Fibroblast of the aortic adventitia (primary cell): ENCODE results near the gene OR6C2. TPM values are rescaled to one million over a fixed set of nuclear protein-coding genes. Genes with fewer than 3 reads are reported as not detected.
"Not testable (repeated sequence)": the region's sequence is repeated elsewhere in the genome, so short reads cannot be mapped to it uniquely, and the experiment has no call there.

Experiments
- DNase-seq: peaks from one replicate; pipeline ENCODE4 v3.0.0-alpha.2; 2010; ENCODE audit warnings: low read depth
- H3K4me3 ChIP-seq: 2 replicates; pipeline ENCODE4 v1.5.1; 2011; ENCODE audit warnings: low read depth, mild to moderate bottlenecking, control low read depth, low read length, moderate library complexity
- CTCF ChIP-seq: IDR thresholded peaks from 2 replicates; pipeline ENCODE4 v1.5.1; 2011; ENCODE audit warnings: mild to moderate bottlenecking, low read length, control low read depth, inconsistent platforms; ENCODE audit not compliant: insufficient read depth
- total RNA-seq: library from RNA; depleted of rRNA; stranded (reverse); fragments of >200 nt; gene quantifications from 2 replicates; pipeline ENCODE4 v1.2.3, GENCODE V29; 2012; ENCODE audit warnings: low replicate concordance

The OR6C2 gene
- total RNA-seq, 1 donor: not detected

- DNase-seq: no peak
- no peak for TF ChIP-seq CTCF
- H3K4me3 ChIP-seq: no peak overlapping the region
These were observed 4.9 kb downstream of the OR6C2 start for GRCh38 chr12:55448825-55449224.

GRCh38 chr12:55464926-55465325, 21.1 kb downstream of the OR6C2 start:
- not testable (repeated sequence) for H3K4me3 ChIP-seq, DNase-seq

- no peak for DNase-seq
- no peak overlapping the region for H3K4me3 ChIP-seq
- no peak for TF ChIP-seq CTCF
These were observed 24.0 kb downstream of the OR6C2 start for GRCh38 chr12:55467836-55468235.

- no peak overlapping the region for H3K4me3 ChIP-seq
- no peak for TF ChIP-seq CTCF
- no peak for DNase-seq
These were observed 25.4 kb downstream of the OR6C2 start for GRCh38 chr12:55469291-55469690.

- no peak within 1 kb of the TSS for H3K4me3 ChIP-seq
- DNase-seq: no peak
- no peak for TF ChIP-seq CTCF
These were observed 26.4 kb downstream of the OR6C2 start, which contains the start of gene OR6C70 for GRCh38 chr12:55470088-55470829. Gene OR6C70 (minus strand): TSS chr12:55470138. CDS start chr12:55470138, 0 bp downstream.

- H3K4me3 ChIP-seq: no peak overlapping the region
- DNase-seq: no peak
- no peak for TF ChIP-seq CTCF
These were observed 28.4 kb downstream of the OR6C2 start for GRCh38 chr12:55472264-55472663.

GRCh38 chr12:55479136-55479535, 35.3 kb downstream of the OR6C2 start:
- not testable (repeated sequence) for H3K4me3 ChIP-seq, DNase-seq

- not testable (repeated sequence) for DNase-seq
These were observed 40.4 kb downstream of the OR6C2 start for GRCh38 chr12:55484284-55484683.

More at GRCh38 chr12:55484284-55484683, 40.4 kb downstream of the OR6C2 start:
- H3K4me3 ChIP-seq: not testable (repeated sequence)
